MM.1S (cell line): Measurements from ENCODE around the gene ATG5.
"Not testable (repeated sequence)": the region's sequence is repeated elsewhere in the genome, so short reads cannot be mapped to it uniquely, and the experiment has no call there.

Experiments used
- DNase-seq: peaks from one replicate; pipeline ENCODE4 v3.0.0-alpha.2; 2015
- H2AFZ ChIP-seq: fragments of 300-600 bp; sonication (generic); 2 replicates; pipeline ENCODE4 v1.6.0; 2016; ENCODE audit warnings: antibody characterized with exemption, low read length
- H3F3A ChIP-seq: fragments of 300-600 bp; sonication (generic); 2 replicates; pipeline ENCODE4 v1.6.1; 2016; ENCODE audit warnings: mild to moderate bottlenecking, antibody characterized with exemption, low read length, moderate library complexity, mixed read lengths; ENCODE audit not compliant: insufficient read depth
- H3K27ac ChIP-seq: fragments of 300-600 bp; sonication (generic); 2 replicates; pipeline ENCODE4 v1.5.1; 2016; ENCODE audit warnings: mild to moderate bottlenecking, low read length
- H3K27me3 ChIP-seq: fragments of 300-600 bp; sonication (generic); replicated peaks from 2 replicates; pipeline ENCODE4 v1.6.0; 2016; ENCODE audit warnings: low read length; ENCODE audit not compliant: insufficient read depth
- H3K36me3 ChIP-seq: fragments of 300-600 bp; sonication (generic); replicated peaks from 2 replicates; pipeline ENCODE4 v1.6.1; 2016; ENCODE audit warnings: mild to moderate bottlenecking, low read length, mixed read lengths; ENCODE audit not compliant: insufficient read depth
- H3K4me1 ChIP-seq: fragments of 300-600 bp; sonication (generic); 2 replicates; pipeline ENCODE4 v1.6.1; 2016; ENCODE audit warnings: low read length, mixed read lengths
- H3K4me2 ChIP-seq: fragments of 300-600 bp; sonication (generic); 2 replicates; pipeline ENCODE4 v1.6.0; 2016; ENCODE audit warnings: low read depth, low read length
- H3K4me3 ChIP-seq: fragments of 300-600 bp; sonication (generic); 2 replicates; pipeline ENCODE4 v1.5.1; 2016; ENCODE audit warnings: low read length, mixed read lengths
- H3K79me2 ChIP-seq: fragments of 300-600 bp; sonication (generic); 2 replicates; pipeline ENCODE4 v1.6.1; 2016; ENCODE audit warnings: mixed run types, low read length, mixed read lengths
- H3K9ac ChIP-seq: fragments of 300-600 bp; sonication (generic); 2 replicates; pipeline ENCODE4 v1.6.1; 2016; ENCODE audit warnings: low read length, mixed read lengths
- H3K9me2 ChIP-seq: fragments of 300-600 bp; sonication (generic); replicated peaks from 2 replicates; pipeline ENCODE4 v1.6.1; 2016; ENCODE audit warnings: mild to moderate bottlenecking, low read length, mixed read lengths; ENCODE audit not compliant: insufficient read depth
- H3K9me3 ChIP-seq: fragments of 300-600 bp; sonication (generic); replicated peaks from 2 replicates; pipeline ENCODE4 v1.6.1; 2016; ENCODE audit warnings: mild to moderate bottlenecking, low read length, mixed read lengths; ENCODE audit not compliant: insufficient read depth
- H4K20me1 ChIP-seq: fragments of 300-600 bp; sonication (generic); 2 replicates; pipeline ENCODE4 v1.6.1; 2016; ENCODE audit warnings: mild to moderate bottlenecking, low read length, moderate library complexity, mixed read lengths; ENCODE audit not compliant: insufficient read depth
- EZH2 ChIP-seq: fragments of 300-600 bp; sonication (generic); optimal IDR thresholded peaks from 2 replicates; pipeline ENCODE3; 2017; ENCODE audit warnings: low read depth, mild to moderate bottlenecking, antibody characterized with exemption, low read length, mixed read lengths
- EZH2phosphoT487 ChIP-seq: fragments of 300-600 bp; sonication (generic); IDR thresholded peaks from 2 replicates; pipeline ENCODE4 v1.6.1; 2018; ENCODE audit warnings: antibody characterized with exemption, low read length
- TF ChIP-seq, protein P1 (sequence below): fragments of 300-600 bp; sonication (generic); IDR thresholded peaks from 2 replicates; pipeline ENCODE4 v1.5.1; 2016; ENCODE audit warnings: antibody characterized with exemption, low read length, mixed read lengths

ATG5 gene

DNA sequence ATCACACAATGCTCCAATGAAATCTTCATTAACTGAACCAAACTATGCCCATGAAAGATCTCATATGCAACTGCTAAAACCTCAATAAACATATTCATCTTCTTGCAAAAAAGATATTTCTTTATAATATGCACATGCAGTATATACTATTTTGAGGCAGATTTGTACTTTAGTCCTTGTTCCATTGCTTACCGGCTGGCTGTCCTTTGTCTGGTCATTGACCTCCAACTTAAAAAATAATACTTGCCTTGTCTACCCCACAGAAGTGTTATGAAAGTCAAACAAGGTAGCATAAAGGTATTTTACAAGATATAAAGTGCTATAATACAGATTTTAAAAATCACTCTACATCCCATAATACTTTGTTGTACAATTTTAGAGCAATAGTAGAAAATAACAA, 88.3 kb downstream of the ATG5 start:
- no peaks in the 10 kb centered on the region for H3K9me2 ChIP-seq
- no peak overlapping the region for H3K9ac ChIP-seq
- H3K4me1 ChIP-seq: no peaks in the 10 kb centered on the region
- no peaks in the 10 kb centered on the region for H3K9me3 ChIP-seq
- H3K27ac ChIP-seq: no peak overlapping the region
- H4K20me1 ChIP-seq: no peaks in the 10 kb centered on the region
- TF ChIP-seq EZH2 (no peak), EZH2phosphoT487 (no peak)
- TF ChIP-seq, protein P1, sequence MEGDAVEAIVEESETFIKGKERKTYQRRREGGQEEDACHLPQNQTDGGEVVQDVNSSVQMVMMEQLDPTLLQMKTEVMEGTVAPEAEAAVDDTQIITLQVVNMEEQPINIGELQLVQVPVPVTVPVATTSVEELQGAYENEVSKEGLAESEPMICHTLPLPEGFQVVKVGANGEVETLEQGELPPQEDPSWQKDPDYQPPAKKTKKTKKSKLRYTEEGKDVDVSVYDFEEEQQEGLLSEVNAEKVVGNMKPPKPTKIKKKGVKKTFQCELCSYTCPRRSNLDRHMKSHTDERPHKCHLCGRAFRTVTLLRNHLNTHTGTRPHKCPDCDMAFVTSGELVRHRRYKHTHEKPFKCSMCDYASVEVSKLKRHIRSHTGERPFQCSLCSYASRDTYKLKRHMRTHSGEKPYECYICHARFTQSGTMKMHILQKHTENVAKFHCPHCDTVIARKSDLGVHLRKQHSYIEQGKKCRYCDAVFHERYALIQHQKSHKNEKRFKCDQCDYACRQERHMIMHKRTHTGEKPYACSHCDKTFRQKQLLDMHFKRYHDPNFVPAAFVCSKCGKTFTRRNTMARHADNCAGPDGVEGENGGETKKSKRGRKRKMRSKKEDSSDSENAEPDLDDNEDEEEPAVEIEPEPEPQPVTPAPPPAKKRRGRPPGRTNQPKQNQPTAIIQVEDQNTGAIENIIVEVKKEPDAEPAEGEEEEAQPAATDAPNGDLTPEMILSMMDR: no peak
- no peaks in the 10 kb centered on the region for H3F3A ChIP-seq
- no peak overlapping the region for H2AFZ ChIP-seq
- no peak for DNase-seq
- peaks cover 50% of the 10 kb centered on the region for H3K79me2 ChIP-seq
- H3K4me3 ChIP-seq: no peak overlapping the region
- H3K4me2 ChIP-seq: no peak overlapping the region
- no peaks in the 10 kb centered on the region for H3K36me3 ChIP-seq
- no peaks in the 10 kb centered on the region for H3K27me3 ChIP-seq

GRCh38 chr6:106229876-106230445, 95.6 kb downstream of the ATG5 start:
- not testable (repeated sequence) for H3K9me2 ChIP-seq, H3K9ac ChIP-seq, H3F3A ChIP-seq, H4K20me1 ChIP-seq, H3K4me3 ChIP-seq, H3K4me2 ChIP-seq, H3K27ac ChIP-seq, H3K9me3 ChIP-seq, H3K4me1 ChIP-seq, H3K27me3 ChIP-seq, H3K36me3 ChIP-seq, DNase-seq, H2AFZ ChIP-seq
- peaks cover 44% of the 10 kb centered on the region for H3K79me2 ChIP-seq

GRCh38 chr6:106227612-106228507, 97.7 kb downstream of the ATG5 start:
- no peak overlapping the region for H3K4me3 ChIP-seq
- no peak for DNase-seq
- H3K4me2 ChIP-seq: no peak overlapping the region
- no peaks in the 10 kb centered on the region for H3K9me3 ChIP-seq
- H3K9me2 ChIP-seq: no peaks in the 10 kb centered on the region
- H3K27ac ChIP-seq: no peak overlapping the region
- H3K36me3 ChIP-seq: no peaks in the 10 kb centered on the region
- peaks cover 15% of the 10 kb centered on the region for H3K4me1 ChIP-seq
- no peak overlapping the region for H3K9ac ChIP-seq
- H3K79me2 ChIP-seq: peaks cover 60% of the 10 kb centered on the region
- H3K27me3 ChIP-seq: no peaks in the 10 kb centered on the region
- H3F3A ChIP-seq: no peaks in the 10 kb centered on the region
- H4K20me1 ChIP-seq: no peaks in the 10 kb centered on the region
- TF ChIP-seq, protein P1: no peak
- TF ChIP-seq EZH2phosphoT487: no peak
- no peak for TF ChIP-seq EZH2
- H2AFZ ChIP-seq: no peak overlapping the region

DNA sequence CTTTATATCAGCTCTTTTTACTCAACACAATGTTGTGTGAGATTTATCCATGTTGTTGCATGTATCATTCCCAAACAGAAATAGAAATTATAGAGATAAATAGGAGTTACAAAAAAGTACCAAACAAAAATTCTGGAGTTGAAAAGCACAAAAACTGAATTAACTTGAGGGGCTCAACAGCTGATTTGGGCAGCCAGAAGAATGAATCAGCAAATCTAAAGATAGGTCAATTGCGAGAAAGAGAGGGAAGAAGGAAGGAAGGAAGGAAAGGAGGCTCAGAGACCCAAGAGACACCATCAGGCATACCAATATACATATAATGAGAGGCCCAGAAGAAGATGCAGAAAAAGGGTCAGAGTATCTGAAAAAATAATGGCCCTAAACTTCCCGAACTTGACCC, 98.9 kb downstream of the ATG5 start:
- Histone ChIP-seq H3K9ac (no peak overlapping the region), H3K4me1 (peaks cover 24% of the 10 kb centered on the region), H3K27ac (no peak overlapping the region), H3K27me3 (no peaks in the 10 kb centered on the region), H3F3A (no peaks in the 10 kb centered on the region), H3K9me3 (no peaks in the 10 kb centered on the region), H3K4me3 (no peak overlapping the region), H3K4me2 (no peak overlapping the region), H3K36me3 (no peaks in the 10 kb centered on the region), H2AFZ (no peak overlapping the region), H4K20me1 (no peaks in the 10 kb centered on the region), H3K9me2 (no peaks in the 10 kb centered on the region), H3K79me2 (peaks cover 72% of the 10 kb centered on the region)
- no peak for DNase-seq
- TF ChIP-seq EZH2phosphoT487: no peak
- TF ChIP-seq, protein P1: no peak
- TF ChIP-seq EZH2: no peak
